COLO668 (cell line): ENCODE results near the gene CCDC192.

Experiments used
- DNase-seq: peaks from one replicate; lab custom pipeline; 2025; ENCODE audit not compliant: unreplicated experiment; lab: John Stamatoyannopoulos, UW

CCDC192 gene

DNA sequence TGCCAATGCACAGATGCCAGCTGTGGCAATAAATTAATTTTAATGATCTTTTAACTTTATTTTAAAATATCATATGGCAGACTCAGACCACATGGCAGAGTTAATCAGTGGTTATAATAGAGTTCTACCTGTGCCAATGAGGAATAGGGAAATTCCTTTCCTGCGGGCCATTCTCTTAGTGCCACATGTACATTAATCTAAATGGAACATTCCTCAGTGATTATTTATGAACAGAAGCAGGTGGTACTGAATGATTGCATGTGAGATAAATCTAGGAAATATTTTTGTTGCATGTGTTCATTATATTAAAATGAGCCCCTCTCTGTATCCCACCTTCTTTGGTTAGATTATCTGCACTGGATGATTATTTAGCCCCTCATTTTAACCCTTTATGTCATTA is 102.3 kb downstream of the CCDC192 start:
- DNase-seq, result no peak

DNA sequence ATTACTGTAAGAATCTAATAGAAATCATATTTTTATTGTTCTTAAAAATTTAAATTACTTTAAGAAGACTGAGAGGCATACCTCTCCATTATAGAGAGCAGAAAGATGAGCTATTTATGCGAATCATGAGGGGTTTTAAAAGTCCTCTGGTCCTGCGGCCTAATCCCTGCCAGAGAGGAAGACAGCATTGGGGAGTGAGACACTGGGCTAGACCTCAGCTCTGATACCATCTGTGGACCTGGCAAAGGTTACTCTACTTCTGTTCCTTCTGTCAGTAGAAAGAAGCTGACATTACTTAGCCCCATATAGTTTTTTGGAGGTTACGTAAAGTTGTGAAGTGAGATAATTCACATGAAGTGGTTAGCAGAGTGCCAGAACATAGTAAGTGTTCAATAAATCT is 103.6 kb downstream of the CCDC192 start:
- DNase-seq, result no peak

DNA sequence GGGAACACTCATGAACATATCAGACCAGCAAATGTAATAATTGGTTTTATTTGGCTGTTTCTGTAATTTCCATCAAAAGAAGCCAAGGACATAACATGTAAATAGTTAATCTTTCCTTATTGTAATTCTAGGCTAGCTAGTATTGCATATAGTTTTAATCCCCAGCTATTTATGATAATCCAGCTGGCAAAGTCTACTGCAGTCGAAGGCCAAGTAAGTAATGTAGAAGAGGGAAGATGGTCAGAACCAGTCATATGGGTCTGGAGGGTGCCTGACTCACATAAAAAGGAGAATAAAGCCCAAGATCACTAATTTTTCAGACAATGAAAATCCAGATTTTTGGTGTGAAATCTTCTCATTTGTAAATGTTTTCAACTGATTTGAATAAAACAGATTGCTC is 106.3 kb downstream of the CCDC192 start:
- no peak for DNase-seq

DNA sequence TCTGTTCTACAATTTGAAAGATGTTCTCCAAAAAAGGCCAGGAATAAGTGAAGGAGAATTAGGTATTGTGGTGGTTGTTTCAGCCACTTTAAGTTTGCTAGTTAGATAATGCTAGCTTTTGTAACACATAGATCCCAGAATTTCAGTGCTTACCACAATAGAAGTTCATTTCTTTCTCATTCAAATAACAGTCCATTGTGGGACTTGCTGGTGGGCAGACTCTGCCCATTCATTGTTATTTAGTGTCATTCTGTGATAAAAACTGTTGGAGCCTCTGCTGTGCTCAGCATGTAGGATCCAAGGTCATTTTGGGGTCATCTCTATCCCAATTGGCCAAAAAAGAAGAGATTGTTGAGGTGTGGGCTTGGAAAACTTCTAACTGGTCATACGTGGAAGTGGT is 106.8 kb downstream of the CCDC192 start:
- DNase-seq, result no peak

DNA sequence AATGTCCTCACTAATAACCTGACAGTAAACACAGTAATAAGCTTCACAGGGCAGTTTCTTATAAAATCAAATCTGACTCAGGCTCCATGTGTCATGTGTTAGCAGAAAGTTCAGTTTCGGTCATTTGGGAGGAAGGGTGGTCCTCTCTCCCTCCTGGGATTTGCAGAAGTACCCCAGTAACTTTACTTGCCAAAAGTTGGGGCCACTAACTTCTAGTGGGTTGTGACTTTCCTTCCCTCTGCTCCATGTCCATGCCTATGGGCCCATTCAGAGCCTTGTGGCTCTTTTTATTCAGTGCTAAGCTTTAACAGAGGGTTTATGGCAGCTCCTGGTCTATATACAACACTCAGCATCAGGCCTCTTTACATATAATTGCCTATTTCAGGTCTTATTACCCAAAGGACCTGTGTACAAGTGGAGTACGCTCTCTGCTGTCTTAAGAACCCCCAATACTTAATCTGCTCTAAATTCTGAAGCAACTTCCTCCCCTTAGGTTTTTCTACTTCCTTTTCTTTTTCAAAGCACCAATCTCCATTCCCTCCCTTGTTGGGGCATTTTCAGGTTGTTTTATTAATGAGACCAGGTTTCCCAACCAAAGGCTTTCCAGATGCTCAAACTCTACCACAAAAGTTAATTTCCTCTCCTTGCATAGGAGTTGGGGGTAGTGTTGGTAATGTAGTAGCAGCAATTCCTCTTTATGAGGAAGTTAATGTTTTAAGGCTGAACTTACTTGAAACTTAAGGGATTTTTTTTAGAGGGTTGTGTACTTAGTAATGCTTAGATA is 107.7 kb downstream of the CCDC192 start:
- no peak for DNase-seq

DNA sequence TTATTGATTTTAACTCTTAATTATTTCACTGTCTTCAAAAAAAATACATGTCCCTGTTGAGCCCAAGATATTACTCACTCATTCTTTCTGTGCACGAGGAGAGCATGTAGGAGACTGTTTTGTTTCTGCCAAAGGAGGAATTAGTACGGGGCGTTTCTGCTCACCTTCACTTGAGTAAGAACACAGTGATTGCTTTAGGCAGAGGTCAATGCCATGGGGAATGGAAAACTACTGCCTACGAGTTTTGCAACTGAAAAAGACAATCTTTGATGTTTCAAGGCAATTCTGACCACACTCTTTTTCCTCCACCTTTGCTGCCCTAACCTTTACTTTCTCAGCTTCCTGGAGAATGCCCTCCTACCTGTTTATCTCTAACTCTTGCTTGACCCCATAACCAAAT is 109.4 kb downstream of the CCDC192 start:
- no peak for DNase-seq

DNA sequence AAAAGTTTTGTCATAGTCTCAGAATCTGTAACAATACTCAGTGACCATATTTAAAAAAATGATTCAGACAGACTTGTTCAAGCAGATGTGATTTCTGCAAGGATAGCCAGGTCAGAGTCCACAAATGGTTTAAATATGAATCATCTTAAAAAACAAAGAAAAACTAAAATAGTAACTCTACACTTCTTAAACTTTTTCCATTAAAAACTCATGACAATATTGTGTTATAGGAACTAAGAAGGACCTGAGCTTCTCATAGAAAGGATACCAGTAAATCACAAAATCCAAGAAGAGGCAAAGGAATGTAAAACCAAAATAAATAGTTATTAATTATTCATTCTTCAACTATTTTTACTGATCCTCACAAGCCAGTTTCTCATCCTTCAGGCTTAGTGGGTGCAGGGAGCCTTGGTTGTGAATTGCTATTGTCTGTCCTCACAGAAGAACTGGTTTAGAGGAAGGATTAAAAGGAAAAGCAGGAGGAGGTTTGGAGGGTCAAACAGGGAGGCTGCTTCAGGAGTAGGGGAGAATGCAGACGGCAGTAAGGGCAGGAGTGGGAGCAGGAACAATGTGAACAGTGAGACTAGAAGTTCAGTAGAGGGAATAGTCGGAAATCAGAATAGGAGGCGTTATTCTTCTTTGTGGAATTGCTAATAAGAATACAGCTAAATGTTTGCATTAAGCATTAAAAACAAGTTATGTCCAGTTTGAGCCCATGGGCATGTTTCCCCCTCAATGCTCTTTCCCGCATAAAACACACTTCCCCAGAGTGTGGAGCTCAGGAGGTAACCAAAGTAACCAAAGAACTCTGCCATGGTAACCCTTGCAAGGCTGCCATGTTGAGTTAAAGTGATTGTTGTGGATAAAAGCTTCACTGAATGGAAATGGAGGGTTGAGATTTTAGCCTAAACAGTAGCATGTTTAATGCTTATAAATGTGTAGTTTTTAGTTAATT is 110.7 kb downstream of the CCDC192 start:
- DNase-seq, result no peak

DNA sequence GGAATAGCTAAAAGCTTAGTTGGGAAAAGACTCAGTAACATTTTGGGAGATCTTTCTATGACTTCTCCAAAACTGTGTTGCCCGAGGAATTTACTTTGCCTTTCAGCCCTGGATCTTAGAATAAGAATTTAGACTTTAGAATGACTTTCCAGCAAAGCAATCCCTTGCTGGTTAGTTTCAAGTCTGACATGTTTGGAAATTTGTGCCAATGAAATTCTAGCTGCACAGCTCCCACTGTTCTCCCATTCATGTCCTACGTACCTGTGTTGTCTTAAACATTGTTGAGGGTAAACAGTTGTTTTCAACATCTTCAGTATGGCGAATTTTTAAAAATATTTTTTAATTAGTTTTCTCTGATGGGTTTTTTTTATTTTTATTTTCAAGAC is 111.4 kb downstream of the CCDC192 start:
- DNase-seq, result no peak

DNA sequence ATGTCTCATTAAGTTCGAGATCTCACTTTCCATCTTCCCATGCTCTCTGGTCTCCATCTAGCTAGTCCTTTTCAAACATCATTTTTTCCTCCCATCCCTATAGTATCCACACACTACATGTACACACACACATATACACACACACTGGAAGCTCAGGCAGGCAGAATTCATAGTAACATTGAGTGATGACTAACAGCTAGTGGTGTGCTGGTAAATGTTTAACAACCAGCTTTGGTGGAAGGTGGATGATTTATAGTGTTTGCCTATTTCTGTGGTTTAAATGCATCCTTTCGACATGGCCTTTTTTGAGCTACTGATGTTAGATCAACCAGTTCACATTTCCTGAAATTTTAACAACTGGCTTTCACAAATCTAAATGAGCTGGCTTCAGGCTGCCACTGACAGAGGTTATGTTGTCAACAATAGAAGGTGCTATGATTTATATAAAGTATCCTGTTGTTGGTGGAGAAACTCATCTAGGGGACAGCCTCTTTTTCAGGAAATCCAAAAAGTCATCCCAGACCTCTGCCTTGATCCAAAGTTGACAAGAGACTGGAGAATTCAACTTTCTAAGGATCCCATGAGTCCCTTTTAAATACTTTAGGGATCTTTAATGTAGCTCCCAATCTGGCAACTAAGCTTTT is 117.8 kb downstream of the CCDC192 start:
- peak; percentile 49 for DNase-seq

DNA sequence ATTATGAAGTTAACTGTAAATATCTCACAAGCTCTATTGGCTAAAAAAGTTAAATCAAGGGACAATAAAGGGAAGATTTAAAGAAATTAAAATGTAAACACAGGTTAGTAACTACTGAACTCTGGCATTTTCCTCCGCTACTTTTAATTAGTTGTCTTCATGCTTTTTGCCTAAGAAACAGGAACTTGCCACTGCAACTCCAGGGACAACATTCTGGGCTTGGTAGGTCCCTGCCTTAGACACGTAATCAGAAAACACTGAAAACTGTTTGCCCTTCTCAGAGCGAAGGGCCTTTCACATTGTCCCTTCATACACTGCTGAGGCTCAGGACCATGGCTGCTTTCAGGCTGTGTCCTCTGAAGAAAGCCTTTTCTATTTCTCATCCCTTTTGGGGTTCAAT is 118.7 kb downstream of the CCDC192 start:
- DNase-seq, result no peak

DNA sequence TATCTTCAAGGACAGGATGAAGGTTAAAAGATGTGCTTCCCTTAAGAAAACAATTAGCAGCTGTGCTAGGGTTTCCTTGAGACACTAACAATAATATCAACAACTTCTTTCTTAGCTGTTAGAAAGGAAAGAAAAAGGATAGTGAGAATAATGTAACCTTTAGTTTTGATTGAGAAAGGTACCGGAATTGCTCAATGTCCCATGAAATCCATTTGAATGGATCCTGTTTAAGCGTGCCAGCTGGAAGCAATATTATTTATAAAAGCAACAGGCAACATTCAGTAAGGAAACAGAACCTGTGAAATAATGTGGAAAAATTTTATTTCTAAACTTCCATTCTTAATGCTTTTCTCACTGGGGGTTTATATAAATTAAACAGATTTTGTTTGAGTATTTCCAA is 120.9 kb downstream of the CCDC192 start:
- no peak for DNase-seq

DNA sequence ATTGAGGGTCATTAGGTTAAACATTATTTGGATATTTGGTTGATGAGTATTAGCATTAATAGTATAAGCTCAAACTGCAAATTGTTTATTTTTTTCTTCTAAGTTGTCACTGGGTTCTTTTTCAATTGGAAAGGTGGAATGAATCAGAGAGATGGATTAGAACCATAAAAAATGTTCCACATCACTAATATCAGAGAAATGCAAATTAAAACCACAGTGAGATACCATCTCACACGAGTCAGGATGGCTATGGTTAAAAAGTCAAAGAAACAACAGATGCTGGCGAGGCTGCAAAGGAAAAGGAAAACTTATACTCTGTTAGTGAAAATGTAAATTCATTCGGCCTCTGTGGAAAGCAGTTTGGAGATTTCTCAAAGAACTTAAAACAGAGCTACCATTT is 122.8 kb downstream of the CCDC192 start:
- no peak for DNase-seq

DNA sequence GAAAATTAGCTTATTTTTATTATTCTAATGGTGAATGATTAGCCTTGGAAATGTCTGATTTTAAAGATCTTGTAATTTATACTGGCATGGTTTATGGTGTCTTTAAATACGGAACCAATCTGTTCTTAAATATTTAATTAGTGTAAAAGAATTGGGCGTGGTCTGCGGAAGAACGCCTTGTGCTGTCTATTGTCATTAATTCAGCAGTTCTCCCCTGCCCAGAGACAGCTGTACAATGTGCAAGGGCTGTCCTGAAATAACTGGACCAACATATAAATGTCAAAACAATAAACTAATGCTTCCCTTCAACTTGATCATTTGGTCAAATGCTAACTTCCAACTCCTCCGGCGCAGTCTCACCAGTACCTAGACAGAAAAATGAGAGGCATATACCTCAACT is 124.3 kb downstream of the CCDC192 start:
- no peak for DNase-seq

DNA sequence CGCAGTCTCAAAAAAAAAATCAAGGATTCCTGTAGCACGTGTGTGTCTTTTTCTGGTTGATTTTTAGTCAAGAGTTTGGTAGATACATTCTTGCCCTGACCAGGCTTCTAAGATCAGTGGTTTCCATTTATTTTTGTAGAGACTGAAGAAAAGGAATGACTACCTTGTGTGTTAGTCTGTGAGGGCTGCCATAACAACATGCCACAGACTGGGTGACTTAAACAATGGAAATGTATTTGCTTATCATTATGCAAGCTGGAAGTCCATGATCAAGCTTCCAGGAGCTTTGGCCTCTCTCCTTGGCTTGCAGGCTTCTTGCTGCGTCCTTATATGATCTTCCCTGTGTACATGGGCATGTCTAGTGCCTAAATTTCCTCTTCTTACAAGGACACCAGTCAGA is 127.0 kb downstream of the CCDC192 start:
- no peak for DNase-seq

DNA sequence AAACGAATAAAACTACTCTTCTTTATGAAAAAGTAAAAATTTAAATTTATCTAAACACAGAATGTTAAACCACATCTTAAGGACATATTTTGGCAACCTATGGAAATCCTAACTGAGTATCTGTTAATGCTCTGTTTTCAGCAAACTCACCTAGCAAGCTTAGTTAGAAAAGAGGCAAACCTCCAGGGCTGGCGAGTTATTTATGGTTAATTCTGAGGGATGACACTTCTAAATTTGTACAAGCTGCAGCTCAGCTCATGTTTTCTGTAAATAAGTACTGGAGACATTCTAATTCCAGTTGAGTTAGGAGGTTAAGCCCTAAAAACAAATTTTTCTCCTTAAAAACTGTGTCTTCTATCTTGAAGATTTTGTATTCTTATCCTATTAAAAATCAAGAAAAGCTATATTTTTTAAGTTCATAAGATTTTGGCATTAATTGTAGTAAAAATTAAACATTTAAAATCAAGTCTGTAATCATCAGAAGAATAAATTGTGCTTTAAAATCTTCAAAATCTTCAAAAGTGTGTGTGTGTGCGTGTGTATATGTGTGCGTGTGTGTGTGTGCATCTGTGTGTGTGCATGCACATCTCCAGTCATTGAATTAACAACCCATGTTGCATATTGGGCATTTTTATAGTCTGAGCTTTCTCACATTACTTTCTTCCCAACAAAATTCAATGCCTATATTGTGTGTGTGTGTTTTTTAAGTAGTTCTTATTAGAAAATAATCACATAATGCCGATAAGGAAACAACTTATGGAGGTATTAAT is 127.8 kb downstream of the CCDC192 start:
- DNase-seq, result no peak

DNA sequence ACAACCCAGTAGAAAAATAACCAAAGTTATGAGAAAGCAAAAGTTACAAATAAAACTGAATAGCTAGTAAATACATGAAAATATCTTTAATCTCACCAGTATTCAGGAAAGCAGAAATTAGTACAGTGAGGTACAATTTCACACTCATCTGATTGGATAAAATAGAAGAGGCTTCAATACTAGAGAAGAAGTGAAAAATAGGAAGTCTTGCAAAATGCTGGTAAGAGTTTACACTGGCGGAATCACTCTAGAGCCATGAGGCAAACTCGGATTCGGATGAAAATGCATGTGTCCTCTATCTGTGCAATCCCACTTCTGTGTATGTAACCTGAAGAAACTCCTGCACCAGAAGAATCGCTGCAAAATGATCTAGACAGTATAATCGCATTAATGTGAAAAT is 128.9 kb downstream of the CCDC192 start:
- DNase-seq, result no peak

DNA sequence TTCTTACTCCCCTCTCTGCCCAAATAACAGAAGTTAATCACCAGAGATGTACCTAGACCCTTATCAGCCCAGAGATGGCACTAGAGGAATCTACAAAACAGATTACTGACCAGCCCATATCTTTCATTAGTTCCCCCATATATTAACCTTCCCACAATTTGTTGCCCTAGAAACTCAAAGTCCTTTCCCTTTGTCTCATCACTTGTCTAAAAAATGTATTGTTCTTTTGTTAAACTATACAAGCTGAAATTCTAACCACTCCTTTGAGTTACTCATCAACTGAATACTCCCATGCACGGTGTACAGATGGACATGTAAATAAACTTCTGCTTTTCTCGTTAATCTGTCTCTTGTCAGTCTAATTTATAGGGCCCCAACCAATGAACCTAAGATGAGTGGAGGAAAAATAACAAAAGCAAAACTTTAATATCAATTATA is 130.9 kb downstream of the CCDC192 start:
- peak; percentile 16 for DNase-seq

DNA sequence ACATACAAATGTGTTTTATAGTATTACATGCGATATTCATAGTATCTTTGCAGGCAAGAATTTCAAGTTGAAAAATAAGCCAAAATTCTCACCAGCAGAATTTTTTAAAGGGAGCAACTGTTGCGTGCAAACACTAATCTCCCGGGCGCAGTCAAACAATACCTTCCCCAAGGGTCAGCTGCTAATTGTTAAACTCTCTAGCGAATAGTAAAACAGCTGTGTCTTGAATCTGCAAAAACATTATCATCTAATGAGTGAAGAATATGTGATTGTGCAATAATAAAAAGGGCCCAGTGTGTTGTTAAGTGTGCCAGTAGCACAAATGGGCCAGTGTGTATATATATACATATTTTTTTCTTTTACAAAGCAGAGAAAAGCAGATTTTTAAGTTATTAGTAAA is 131.4 kb downstream of the CCDC192 start:
- peak; percentile 27 for DNase-seq

DNA sequence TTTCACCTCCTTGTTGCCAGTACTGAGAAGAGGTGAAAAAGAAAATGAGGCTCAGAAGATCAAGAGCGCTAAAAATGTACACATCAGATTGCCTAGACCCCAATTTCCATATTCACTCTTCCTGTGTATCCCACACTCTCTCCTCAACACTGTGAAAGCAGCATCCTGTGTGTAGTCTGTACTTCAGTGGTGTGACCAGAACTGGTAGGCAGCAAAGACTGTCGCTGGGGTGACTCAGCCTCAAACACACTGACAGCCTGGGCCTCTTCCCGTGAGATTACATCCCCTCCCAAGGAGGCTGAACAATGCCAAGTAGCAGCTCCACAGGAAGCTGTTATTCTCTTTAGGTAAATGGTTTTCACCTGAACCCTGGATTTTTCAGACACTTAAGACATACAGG is 135.5 kb downstream of the CCDC192 start:
- DNase-seq, result no peak

DNA sequence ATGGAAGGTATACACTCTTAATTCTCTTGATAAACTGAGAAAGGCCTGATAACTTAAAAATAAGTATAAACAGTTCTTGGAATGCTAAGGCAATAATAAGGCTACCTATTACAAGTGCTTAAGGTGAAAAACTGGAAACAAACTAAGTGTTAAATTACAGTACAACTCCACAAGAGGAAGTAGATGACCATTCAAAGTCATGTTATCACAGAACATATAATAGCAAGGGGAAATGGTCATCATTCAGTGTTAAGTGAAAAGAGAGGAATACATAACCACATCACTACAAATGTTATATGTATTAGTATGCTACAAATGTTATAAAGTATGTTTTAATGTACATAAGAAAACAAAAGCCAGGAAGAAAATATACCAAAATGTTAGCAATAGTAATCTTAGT is 135.9 kb downstream of the CCDC192 start:
- DNase-seq, result no peak
